CD4-positive, alpha-beta T cell treated with Interleukin-15 for 1 hour (primary cell): ENCODE measurements around the gene TAS2R13.

ENCODE experiments used
- DNase-seq: peaks from one replicate; pipeline ENCODE4 v3.0.0-alpha.2; 2020

TAS2R13 gene, protein sequence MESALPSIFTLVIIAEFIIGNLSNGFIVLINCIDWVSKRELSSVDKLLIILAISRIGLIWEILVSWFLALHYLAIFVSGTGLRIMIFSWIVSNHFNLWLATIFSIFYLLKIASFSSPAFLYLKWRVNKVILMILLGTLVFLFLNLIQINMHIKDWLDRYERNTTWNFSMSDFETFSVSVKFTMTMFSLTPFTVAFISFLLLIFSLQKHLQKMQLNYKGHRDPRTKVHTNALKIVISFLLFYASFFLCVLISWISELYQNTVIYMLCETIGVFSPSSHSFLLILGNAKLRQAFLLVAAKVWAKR

DNA sequence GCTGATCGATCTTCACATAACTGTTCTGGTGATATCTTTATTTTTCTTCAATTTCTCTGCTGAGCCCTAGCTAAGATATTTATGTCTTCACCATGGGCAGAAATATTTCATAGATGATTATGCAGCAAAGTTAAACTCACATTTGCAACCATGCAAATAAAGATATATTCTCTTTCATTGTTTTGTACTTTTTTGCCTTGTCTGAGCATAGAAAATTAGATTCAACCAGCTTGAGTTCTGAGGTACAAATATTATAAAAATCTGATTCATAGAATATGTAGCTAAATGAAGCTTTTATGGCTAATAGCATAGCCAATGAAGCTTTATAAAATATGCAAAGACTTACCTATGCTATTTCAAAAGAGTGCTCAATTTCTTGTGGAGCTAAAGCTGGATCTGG lies at the start of gene TAS2R13:
Gene TAS2R13 (minus strand): TSS at position 101 of the 400 bp plus-strand sequence. CDS start 264 bp downstream, outside the sequence.
- no peak for DNase-seq

DNA sequence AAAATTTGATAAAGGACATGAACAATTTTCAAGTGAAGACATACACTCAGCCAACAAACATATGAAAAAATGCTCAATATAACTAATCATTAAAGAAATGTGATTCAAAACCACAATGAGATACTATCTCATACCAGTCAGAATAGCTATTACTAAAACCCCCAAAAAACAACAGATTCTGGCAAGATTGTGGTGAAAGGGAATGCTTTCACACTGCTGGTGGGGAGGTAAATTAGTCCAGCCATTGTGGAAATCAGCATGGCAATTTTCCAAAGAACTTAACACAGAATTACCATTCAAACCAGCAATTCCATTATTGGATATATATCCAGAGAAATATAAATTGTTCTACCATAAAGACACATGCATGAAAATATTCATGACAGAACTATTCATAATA lies 48.4 kb upstream of the TAS2R13 start:
- no peak for DNase-seq

DNA sequence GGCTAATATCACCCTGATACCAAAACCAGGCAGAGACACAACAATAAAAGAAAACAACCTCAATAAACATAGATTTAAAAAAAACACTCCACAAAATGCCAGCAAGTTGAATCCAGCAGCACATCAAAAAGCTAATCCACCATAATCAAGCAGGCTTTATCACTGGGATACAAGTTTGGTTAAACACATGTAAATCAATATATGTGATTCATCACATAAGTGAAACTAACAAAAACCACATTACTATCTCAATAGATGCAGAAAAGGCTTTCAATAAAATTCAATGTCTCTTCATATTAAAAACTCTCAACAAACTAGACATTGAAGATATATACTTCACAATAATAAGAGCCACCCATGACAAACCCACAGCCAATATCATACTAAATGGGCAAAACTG lies 46.7 kb upstream of the TAS2R13 start:
- DNase-seq: no peak

DNA sequence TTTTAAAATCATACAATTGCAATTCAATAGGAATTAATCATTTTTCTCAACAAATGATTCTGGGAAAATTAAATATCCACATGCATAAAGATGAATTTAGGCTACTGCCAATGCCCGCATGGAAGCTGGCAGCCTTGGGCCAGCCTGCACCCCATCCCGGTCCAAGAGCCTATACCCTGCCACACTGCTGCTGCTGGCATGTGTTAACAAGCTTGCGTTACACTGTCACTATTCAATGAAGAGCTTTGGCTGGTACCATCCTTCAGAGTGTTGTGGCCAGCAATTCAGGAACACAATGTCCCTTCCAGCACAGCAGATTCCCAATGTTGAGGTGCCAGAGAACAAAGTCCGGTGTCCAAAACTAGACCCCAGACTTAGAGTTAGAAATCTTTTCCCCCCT lies 43.3 kb upstream of the TAS2R13 start:
- DNase-seq: no peak

DNA sequence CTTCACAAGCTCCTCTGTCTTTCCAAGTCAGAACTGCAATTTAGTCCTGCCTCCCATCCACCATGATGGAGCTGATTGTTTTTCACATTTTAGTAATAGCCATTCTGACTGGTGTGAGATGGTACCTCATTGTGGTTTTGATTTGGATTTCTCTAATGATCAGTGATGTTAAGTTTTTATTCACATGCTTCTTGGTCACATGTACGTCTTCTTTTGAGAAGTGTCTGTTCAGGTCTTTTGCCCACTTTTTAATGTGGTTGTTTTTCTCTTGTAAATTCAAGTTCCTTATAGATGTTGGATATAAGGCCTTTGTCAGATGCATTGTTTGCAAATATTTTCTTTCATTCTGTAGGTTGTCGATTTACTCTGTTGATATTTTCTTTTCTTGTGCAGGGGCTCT lies 33.8 kb upstream of the TAS2R13 start:
- no peak for DNase-seq

DNA sequence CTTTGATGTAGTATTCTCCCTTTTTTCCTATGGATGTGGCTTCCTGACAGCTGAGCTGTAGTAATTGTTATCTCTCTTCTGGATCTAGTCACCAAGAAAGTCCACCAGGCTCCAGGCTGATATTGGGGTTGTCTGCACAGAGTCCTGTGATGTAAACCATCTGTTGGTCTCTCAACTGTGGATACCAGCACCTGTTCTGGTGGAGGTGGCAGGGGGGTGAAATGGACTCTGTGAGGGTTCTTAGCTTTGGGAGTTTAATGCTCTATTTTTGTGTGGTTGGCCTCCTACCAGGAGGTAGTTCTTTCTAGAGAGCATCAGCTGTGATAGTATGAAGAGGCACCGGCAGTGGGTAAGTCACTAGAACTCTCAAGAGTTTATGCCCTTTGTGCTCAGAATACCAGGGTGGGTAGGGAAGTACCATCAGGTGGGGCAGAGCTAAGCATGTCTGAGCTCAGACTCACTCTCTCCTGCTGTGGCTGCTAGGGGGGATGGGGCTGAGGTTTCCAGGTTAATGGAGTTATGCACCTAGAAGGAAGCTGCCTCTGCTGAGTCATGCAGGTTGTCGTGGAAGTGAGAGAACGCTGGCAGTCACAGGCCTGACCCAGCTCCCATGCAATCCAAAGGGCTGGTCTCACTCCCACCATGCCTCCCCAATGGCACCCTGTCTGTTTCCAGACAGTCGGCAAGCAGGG lies 32.7 kb upstream of the TAS2R13 start:
- DNase-seq: no peak

DNA sequence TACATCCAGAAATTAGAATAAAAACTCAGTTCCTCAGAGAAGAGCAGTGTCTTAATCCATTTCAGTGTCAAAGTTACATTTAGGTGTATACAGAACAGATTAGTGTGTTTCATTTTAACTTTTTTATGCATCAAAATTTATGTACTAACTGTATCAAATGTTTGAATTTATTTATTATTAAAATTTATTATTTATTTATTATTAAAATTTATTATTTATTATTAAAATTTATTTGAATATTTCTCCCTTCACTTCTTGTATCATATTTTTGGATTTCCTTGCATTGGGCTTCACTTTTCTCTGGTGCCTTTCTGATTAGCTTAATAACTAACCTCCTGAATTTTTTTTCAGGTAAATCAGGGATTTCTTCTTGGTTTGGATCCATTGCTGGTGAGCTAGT lies 32.0 kb upstream of the TAS2R13 start:
- DNase-seq: no peak

DNA sequence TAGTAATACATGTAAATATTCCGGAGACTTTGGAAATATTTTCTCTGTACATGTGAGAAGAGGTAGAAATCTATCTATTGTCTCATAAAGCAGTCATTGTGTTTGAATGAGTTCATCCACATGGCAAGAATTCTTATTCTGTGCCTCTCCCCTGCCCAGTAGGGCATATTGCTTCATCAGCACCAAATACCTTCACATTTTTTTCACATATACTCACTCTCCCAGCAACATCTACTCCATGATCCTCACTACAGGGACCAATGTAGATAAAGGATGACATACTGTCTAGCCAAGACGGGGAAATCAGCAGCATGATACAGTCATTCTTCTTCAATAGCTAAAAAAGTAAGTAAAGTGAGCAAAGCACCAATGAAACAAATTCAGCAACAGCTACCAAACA lies 31.0 kb upstream of the TAS2R13 start:
- no peak for DNase-seq

DNA sequence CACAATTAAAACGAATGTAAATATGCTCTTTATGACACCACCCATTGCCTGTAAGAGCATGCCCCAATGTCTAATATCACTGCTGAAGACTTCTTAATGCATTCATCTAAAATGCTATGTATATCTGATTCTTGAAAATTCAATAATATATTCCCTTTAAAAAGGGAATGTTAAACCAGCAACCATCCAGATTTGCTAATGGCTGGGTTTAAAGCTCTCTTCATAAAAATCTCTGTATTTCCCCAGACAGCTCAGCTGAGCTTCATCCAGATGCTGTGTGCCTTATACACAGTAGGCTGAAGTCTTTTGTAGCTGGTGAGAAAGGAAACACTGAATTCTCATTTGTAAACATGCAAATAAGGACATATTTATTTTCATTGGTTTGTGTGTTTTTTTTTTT lies 29.8 kb upstream of the TAS2R13 start, which contains the start of gene TAS2R14:
Gene TAS2R14 (minus strand): TSS at position 101 of the 400 bp plus-strand sequence. CDS start 56 bp downstream, at position 45.
- no peak for DNase-seq

DNA sequence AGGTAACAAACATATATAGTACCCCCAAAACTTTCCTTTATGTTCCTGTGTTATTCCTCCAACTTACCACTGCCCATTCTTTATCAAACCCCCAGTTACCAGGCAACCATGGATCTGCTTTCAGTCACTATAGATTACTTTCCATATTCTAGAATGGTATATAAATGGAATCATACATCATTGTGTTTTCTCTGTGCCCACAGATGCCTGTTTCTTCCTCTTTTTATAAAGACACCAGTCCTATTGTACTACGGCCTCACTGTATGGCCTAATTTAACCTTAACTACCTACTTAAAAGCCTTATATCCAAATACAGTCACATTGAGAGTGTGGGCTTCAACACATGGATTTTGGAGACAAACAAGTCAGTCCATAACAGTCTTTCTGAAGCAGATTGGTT lies 27.1 kb upstream of the TAS2R13 start:
- no peak for DNase-seq

DNA sequence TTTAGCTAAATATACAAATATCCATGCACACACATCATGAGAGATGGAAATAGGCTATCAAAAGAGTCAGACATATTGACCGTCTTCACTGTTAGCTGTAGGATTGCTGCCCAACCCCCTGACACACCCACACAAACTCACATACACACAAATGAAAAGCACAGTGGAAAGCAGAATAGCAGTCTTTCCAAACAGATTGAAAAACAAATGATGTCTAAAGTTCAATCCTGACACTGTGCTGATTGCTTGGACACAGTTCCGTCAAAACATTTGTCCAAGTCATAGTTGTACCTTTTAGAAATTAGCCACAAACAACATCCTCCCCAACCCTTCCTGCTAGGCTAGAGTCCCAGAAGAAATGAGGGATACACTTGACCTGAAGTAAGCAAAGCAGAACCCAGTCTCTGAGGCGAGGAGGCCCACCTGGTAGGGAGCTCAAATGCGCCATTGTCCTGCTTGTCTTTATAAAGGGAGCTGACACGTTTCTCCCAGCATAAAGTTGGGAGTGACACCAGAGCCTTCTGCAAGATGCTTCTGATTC lies 19.5 kb upstream of the TAS2R13 start, which contains the start of gene PRH2:
Gene PRH2 (plus strand): TSS at position 491 of the 541 bp plus-strand sequence. CDS start 38 bp downstream, at position 529.
- DNase-seq: no peak

DNA sequence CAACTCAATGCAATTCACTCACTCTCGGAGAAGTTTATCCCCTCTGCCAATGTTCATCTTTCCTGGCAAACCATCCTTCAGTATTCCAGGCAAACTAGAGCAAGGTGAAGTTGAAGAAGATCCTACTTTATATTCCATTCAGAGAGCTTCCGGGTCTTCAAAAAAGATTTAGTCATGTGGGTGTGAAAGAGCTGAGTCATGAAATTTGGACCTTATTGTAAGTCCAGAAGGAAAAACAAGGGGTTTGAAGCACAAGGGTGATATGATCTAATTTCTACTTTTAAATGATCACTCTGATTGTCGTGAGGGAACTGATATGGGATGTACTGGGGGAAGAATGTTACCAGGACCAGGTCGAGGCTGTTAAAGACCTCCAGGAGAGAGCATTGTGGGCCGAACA lies 16.9 kb upstream of the TAS2R13 start:
- no peak for DNase-seq

DNA sequence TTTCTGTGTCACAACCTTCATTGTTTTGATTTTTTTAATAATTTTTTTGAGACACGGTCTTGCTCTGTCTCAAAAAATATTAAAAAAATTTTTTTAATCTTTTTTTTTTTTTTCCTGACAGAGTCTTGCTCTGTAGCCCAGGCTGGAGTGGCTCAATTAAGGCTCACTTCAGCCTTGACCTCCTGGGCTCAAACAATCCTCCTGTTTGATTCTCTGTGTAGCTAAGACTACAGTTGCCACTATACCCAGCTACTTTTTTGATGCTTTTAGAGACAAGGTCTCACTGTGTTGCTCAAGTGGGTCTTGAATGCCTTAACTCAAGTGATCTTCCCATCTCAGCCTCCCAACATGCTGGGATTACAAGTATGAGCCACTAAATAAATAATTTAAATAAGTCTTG lies 10.4 kb upstream of the TAS2R13 start:
- no peak for DNase-seq

DNA sequence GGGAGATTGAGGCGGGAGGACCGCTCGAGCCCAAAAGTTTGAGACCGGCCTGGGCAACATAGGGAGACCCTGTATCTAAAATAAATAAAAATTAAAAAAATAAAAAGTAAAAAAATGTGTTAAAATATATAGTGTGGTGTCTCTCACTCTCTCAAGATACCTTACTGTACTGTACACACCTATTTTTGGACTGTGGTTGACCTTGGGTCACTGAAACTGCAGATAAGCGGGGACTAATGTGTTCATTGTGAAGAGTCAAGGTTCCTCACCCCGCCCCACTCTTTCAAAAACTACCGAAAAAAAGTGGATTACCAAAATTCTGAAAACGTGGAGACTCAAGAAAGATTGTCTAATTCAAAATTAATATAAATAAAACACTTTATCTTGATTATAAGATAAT lies 1.0 kb upstream of the TAS2R13 start:
- no peak for DNase-seq

DNA sequence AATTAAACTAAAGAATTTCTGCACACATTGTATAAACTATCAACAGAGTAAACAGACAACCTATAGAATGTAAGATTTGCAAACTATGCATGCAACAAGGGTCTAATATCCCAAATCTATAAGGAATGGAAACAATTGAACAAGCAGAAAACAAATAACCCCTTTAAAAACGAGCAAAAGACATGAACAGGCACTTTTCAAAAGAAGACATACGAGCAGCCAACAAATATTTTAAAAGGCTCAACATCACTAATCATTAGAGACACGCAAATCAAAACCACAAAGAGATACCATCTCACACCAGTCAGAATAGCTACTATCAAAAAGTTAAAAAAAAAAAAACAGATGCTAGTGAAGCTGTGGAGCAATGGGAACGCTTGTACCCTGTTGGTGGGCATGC lies 4.7 kb downstream of the TAS2R13 start:
- no peak for DNase-seq

DNA sequence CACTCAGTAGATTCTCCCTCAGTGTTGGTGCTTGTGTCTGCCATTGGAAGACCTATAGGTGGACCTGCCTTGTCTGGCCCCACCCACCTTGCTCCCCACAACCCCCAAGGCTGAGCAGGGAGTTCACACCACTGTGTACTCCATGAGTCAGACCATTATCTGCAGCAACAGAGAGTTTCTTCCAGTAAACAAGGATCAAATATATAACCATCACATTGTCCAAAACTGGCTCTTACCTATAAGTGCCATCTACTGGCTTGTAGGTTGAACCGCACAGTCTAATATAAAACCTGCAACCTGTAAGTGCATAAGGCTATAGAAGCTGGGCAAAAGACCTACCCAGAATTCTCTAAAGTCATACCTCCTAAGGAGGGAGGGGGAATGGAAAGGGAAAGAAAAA lies 7.9 kb downstream of the TAS2R13 start:
- DNase-seq: no peak

DNA sequence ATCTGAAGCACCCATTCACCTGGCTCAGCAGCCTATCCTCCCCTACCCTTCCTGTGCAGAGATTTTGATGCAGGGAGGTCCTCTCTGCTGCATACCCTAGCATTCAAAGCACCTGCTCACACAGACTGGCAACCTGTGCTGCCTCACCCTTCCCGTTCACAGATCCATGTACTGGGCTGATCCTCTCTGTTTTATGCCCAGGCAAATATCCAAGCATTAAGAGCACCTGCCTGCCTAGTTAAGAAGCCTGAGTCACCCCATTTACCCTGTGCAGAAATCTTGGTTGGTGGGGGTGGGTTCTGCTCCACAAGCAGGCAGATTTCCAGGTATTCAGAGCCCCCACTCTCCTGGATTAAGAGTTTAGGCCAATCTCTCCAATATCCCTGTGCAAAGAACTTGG lies 8.4 kb downstream of the TAS2R13 start:
- DNase-seq: no peak

DNA sequence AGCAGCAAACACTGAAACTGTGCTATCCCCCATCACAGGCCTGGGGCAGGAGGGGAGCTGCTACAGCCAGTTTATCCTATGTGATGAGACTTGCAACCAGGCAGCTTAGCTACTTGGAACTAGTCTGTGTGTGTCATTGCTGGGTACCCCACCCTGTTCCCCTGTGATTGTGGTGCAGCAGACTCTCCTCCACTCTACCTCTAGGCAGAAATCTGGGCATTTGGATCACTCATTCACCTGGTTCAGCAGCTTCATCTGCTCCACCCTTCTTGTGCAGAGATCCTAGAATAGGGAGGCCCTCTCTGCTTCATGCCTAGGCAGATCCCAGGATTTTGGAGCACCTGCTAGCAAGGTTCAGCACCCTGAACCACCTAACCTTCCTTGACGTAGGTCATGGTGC lies 8.8 kb downstream of the TAS2R13 start:
- DNase-seq: no peak

DNA sequence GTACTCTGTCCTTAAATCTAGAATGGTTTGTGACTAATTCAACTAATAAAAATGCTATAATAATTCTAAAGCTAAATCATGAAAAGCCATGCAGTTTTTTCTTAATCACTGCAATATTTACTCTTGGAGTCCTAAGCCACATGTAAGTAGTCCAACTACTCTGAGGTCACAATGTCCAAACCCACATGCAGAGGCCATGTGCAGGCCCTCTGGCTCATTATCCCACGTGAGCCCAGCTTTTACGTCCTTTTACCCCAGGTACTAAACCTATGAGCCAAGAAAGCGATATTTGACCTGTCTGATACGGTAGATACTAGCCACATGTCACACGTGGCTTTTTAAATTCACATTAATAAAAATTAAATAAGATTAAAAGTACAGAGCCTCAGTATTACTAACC lies 12.5 kb downstream of the TAS2R13 start:
- no peak for DNase-seq

DNA sequence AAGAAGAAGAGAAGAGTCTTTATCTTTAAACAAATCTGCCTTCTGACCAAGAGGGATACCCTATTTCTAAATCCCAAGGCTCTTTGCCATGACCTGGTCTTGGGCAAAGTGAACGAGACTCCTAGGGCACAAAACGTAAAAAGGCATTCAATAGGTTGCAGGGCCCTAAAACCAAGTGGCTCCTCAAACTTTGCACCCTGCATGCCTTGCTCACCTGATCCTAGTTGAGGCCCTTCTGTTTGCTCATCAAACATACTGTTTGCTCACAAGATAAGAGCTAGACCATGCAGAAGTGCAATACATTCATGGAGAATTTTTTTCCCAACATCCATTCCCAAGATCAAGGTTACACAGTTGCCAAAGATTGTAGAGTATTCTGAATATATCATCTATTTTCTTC lies 17.4 kb downstream of the TAS2R13 start:
- no peak for DNase-seq

DNA sequence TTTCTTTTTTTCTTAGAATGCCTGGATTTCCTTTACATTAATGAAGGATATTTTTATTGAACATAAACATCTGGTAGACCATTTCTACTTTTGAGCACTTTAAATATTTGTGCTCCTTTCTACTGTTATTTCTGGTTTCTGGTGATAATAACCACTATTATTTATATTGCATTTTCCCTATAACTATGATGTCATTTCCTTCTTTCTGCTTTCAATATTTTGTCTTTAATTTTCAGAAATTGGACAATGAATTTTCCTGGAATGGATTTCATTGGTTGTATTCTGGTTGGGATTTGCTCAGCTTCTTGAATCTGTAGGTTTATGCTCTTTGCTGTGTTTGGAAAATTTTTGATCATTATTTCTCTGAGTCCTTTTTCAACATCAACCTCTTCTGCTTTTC lies 20.1 kb downstream of the TAS2R13 start:
- no peak for DNase-seq

DNA sequence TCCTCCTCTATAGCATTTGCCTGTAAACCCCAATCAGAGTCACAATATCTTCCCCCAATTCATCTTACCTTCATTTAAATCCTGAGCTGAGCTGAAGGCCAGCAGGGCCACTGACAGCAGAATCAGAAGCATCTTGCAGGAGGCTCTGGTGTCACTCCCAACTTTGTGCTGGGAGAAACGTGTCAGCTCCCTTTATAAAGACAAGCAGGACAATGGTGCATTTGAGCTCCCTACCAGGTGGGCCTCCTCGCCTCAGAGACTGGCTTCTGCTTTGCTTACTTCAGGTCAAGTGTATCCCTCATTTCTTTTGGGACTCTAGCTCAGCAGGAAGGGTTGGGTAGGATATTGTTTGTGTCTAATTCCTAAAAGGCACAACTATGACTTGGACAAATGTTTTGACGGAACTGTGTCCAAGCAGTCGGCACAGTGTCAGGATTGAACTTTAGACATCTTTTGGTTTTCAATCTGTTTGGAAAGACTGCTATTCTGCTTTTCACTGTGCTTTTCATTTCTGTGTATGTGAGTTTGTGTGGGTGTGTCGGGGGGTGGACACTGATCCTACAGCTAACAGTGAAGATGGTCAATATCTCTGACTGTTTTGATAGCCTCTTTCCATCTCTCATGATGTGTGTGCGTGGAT lies 25.2 kb downstream of the TAS2R13 start, which contains the start of gene PRH1:
Gene PRH1 (minus strand): TSS at position 170 of the 640 bp plus-strand sequence. CDS start 38 bp downstream, at position 132.
- no peak for DNase-seq

DNA sequence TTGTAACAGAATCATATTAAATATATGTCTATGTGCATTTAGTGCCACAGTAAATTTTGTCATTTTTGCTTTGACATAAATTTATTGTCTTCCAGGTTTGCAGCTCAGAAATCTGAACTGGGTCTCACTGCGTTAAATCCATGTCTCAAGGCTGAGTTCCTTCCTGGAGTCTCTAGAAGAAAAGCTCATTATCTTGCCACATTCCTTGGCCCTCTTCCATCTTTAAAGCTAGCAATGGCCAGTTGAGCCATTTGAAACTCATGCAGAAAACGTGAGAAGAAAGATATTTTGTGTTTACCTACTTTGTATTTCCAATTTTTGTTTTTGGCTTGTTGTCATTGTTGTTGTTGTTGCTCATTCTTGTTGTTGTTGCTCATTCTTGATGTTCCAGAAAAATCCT lies 36.0 kb downstream of the TAS2R13 start:
- DNase-seq: no peak

DNA sequence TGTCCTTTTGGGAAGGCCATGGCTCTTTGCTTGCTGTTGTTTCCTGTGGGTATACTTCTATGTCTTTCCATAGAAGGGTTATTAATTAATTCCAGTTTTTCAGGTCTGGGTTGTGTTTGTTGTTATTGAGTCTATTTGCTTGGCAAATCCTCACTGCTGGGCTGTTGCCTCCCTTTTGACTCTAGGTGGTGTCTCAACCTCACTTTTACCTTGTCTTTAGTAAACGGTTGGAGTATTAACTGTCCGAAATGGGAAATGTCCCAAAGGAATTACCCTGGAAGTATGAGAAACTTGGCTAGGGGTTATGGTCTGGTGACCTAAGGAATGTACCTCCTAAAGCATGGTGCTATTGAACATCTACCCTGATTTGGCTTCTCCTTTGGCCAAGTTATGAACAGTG lies 42.0 kb downstream of the TAS2R13 start:
- no peak for DNase-seq
